ENCODE measurements around the gene GNPTAB.

DNA sequence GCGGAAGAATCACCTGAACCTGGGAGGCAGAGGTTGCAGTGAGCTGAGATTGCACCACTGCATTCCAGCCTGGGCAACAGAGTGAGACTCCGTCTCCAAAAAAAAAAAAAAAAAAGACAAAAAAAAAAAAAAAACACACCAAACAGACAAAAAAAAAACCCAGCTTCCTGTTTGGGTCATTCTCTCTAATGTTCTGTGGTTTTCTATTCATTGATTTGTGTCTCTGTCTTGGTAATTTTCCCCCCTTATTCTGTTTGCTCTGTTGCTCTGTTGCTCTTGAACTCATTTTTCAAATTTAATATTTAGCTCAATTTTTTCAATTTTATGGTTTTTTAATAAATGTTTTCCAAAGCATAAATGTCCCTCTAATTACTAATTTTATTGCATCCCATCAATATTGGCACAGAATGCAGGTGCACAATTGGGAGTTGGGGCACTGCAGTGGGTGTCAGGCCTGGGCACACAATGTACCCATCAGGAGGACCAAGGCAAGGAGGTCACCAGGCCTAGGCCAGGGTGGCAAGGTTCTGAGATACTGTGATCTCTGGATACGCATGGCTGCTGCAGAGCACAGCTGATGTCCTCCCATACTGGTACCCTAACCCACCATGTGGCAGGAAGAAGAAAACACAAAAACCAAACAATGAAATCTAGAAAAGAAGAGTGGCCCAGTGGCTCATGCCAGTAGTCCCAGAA lies 8.0 kb upstream of the GNPTAB start:
- TF ChIP-seq CTCF (conservative IDR thresholded peaks at IDR 0.05) (no peak), EZH2 (IDR thresholded peaks at IDR 0.05; ENCODE audit: low read depth) (no peak)

Data from PC-9 (cell line).